ENCODE results near the gene ZNF142. TPM values are rescaled to one million over a fixed set of nuclear protein-coding genes. Genes with fewer than 3 reads are reported as not detected.
A peak's percentile ranks its signal among the peaks of the same experiment; 100 is the strongest.
"Not testable (repeated sequence)": the region's sequence is repeated elsewhere in the genome, so short reads cannot be mapped to it uniquely, and the experiment has no call there.

Gene ZNF142
- polyA plus RNA-seq, 1 experiment = 7.1 TPM

DNA sequence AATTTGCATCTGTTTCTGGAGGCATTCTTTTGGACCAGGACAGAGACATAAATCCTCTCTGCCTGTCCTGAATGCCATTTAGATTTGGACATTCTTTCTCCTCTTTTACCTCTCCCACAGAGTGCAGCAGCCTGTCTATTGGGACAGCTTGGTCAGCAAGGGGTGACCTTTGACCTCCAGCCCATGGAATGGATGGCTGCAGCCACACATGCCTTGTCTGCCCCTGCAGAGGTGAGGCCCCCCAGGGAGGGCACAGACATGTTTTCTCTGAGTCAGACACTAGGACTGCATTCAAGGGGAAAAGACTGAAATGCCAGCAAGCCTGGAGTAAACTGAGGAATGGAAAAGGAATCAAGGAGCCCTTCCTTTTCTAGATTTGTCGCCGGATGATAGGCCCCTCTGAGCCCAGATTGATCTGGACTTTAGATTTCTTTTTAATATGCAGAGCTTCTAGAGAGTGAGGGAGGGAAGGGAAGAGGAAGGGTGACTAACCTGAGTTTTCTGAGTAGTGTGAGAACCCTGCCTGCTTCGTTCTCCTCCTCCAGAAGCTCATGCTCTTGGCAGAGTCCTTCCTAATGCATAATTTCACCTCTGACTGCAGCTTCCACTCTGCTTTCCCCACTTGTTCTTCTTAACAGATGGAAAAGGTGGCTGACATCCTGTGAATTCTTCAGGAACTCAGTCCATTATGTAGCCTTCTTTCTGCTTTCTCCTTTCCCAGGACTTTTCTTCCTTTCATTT lies 35.2 kb upstream of the ZNF142 start:
- Histone ChIP-seq H3K36me3 (ENCODE audit: control insufficient read depth, insufficient read depth, low read length) (peaks cover 33% of the 10 kb centered on the region), H3K4me3 (ENCODE audit: low read depth, low read length) (no peak overlapping the region), H3K27me3 (ENCODE audit: control insufficient read depth, insufficient read depth, low read length) (no peaks in the 10 kb centered on the region)
- TF ChIP-seq, protein P1, sequence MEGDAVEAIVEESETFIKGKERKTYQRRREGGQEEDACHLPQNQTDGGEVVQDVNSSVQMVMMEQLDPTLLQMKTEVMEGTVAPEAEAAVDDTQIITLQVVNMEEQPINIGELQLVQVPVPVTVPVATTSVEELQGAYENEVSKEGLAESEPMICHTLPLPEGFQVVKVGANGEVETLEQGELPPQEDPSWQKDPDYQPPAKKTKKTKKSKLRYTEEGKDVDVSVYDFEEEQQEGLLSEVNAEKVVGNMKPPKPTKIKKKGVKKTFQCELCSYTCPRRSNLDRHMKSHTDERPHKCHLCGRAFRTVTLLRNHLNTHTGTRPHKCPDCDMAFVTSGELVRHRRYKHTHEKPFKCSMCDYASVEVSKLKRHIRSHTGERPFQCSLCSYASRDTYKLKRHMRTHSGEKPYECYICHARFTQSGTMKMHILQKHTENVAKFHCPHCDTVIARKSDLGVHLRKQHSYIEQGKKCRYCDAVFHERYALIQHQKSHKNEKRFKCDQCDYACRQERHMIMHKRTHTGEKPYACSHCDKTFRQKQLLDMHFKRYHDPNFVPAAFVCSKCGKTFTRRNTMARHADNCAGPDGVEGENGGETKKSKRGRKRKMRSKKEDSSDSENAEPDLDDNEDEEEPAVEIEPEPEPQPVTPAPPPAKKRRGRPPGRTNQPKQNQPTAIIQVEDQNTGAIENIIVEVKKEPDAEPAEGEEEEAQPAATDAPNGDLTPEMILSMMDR (IDR thresholded peaks at IDR 0.05; ENCODE audit: insufficient read depth, low read depth, low read length) = no peak
- ChIA-PET POLR2A (no interaction called here), CTCF (interaction anchor here (1.7 kb wide), 1 partner anchor 20 kb away, joined by 5 read pairs; no protein-coding TSS in a partner anchor)
- DNase-seq (ENCODE audit: low read depth) = no peak

DNA sequence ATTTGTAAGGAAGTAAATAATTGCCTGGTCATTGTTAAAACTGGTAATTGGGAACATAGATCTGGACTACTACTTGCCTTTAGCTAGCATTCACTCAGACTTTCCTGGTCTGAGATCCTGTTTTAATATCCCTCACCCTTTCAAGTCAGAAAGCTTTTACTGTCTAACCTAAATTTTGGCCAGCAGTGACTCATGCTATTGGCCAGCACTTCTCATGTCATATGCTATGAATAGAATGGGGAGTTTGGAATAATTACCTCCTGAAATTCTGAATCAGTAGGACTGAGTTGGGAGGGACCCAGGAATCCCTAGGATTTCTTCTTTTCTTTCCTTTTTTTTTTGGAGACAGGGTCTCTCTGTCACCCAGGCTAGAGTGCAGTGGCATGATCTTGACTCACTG lies 31.8 kb upstream of the ZNF142 start:
- Histone ChIP-seq H3K36me3 (ENCODE audit: control insufficient read depth, insufficient read depth, low read length) (peaks cover 19% of the 10 kb centered on the region), H3K4me3 (ENCODE audit: low read depth, low read length) (no peak overlapping the region), H3K27me3 (ENCODE audit: control insufficient read depth, insufficient read depth, low read length) (no peaks in the 10 kb centered on the region)
- no peak for DNase-seq (ENCODE audit: low read depth)
- TF ChIP-seq, protein P1 (IDR thresholded peaks at IDR 0.05; ENCODE audit: insufficient read depth, low read depth, low read length) = no peak
- ChIA-PET CTCF (interaction anchor here (0.8 to 1.7 kb wide), 4 partner anchors 9 to 185 kb away, joined by 3 to 7 read pairs (median 4); partner anchors contain the start of gene TTLL4), POLR2A (interaction anchor here (0.6 kb wide), 1 partner anchor 34 kb away, joined by 4 read pairs; no protein-coding TSS in a partner anchor)

DNA sequence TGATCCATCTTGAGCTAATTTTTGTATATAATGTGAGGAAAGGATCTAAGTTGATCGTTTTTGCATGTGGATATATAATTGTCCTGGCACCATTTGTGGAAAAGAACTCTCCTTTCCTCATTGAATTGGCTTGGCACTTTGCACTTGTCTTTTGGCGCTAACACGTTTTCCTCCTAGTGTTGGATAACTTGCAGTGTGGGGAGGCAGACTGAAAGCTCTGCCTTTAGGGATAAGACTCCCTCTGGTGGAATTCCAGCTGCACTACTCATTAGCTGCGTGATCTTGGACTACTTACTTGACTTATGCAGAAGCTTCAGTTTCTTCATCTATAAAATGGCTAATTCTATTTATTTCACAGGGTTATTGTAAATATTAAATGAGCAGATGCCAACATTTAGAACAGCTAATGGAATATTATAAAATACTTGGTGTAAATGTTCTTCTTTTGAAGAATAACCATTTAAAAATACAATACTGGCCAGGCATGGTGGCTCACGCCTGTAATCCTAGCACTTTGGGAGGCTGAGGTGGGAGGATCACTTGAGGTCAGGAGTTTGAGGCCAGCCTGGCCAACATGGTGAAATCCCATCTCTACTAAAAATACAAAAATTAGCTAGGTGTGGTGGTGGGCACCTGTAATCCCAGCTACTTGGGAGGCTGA lies 28.1 kb upstream of the ZNF142 start:
- POLR2A ChIA-PET = interaction anchor here (0.5 to 1.0 kb wide), 4 partner anchors 16 to 121 kb away, joined by 3 to 11 read pairs (median 4); partner anchors contain the start of genes BCS1L, RNF25, STK36 and ZNF142
- not testable (repeated sequence) for DNase-seq (ENCODE audit: low read depth); H3K27me3 ChIP-seq (ENCODE audit: control insufficient read depth, insufficient read depth, low read length); H3K4me3 ChIP-seq (ENCODE audit: low read depth, low read length)
- TF ChIP-seq, protein P1 (IDR thresholded peaks at IDR 0.05; ENCODE audit: insufficient read depth, low read depth, low read length) = peak; percentile 90
- CTCF ChIA-PET = interaction anchor here (0.6 to 4.7 kb wide), 22 partner anchors 8 to 744 kb away, joined by 3 to 51 read pairs (median 4); partner anchors contain the start of genes BCS1L, PLCD4, RNF25 and STK36
- peaks cover 13% of the 10 kb centered on the region for H3K36me3 ChIP-seq (ENCODE audit: control insufficient read depth, insufficient read depth, low read length)

DNA sequence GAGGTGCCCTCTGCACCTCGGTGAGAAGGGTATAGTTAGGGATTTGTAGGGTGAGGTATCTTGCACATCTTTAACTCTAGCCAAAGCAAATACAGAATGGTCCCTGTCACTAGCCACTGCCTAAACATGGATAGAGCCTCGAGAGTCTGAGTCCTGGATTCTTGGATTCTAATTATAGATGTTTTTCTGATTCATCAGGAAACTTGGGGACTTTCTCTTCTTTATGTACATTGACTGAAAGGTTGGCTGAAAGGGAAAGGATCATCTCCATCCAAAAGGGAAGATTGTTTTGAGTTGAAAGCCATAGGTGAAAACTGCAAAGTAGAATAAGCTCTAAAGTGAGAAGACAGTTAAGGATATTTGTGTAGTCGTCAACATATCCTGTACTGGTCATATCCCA lies 20.6 kb upstream of the ZNF142 start:
- no peak for DNase-seq (ENCODE audit: low read depth)
- CTCF ChIA-PET = no interaction called here
- Histone ChIP-seq H3K36me3 (ENCODE audit: control insufficient read depth, insufficient read depth, low read length) (peaks cover 14% of the 10 kb centered on the region), H3K4me3 (ENCODE audit: low read depth, low read length) (no peak overlapping the region), H3K27me3 (ENCODE audit: control insufficient read depth, insufficient read depth, low read length) (no peaks in the 10 kb centered on the region)
- TF ChIP-seq, protein P1 (IDR thresholded peaks at IDR 0.05; ENCODE audit: insufficient read depth, low read depth, low read length) = no peak
- POLR2A ChIA-PET = no interaction called here

DNA sequence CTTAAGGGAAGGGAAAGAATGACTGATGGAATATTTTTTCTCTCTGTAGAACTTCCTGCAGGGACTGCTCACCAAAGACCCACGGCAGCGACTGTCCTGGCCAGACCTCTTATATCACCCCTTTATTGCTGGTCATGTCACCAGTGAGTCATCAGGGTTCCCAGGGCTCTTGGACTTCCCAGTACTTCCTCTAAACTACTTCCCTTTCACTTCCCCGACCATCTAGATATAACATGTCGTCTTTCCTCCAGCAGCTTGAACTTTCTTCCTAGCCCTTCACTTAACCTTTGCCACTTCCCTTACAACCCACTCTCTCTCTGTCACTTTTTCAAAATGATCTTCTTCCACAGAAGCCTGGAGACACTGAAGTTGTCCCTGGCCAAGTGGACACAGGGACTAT lies 19.7 kb upstream of the ZNF142 start:
- ChIA-PET CTCF (interaction anchor here (1.5 kb wide), 1 partner anchor 8 kb away, joined by 4 read pairs; no protein-coding TSS in a partner anchor), POLR2A (no interaction called here)
- H3K27me3 ChIP-seq (ENCODE audit: control insufficient read depth, insufficient read depth, low read length) = no peaks in the 10 kb centered on the region
- TF ChIP-seq, protein P1 (IDR thresholded peaks at IDR 0.05; ENCODE audit: insufficient read depth, low read depth, low read length) = no peak
- DNase-seq (ENCODE audit: low read depth) = no peak
- peaks cover 13% of the 10 kb centered on the region for H3K36me3 ChIP-seq (ENCODE audit: control insufficient read depth, insufficient read depth, low read length)
- H3K4me3 ChIP-seq (ENCODE audit: low read depth, low read length) = no peak overlapping the region
